ENCODE data around the gene ADGRG3. TPM values are rescaled to one million over a fixed set of nuclear protein-coding genes. Genes with fewer than 3 reads are reported as not detected.
"Not testable (repeated sequence)": the region's sequence is repeated elsewhere in the genome, so short reads cannot be mapped to it uniquely, and the experiment has no call there.

Gene ADGRG3
- total RNA-seq, 1 donor, result not detected

DNA sequence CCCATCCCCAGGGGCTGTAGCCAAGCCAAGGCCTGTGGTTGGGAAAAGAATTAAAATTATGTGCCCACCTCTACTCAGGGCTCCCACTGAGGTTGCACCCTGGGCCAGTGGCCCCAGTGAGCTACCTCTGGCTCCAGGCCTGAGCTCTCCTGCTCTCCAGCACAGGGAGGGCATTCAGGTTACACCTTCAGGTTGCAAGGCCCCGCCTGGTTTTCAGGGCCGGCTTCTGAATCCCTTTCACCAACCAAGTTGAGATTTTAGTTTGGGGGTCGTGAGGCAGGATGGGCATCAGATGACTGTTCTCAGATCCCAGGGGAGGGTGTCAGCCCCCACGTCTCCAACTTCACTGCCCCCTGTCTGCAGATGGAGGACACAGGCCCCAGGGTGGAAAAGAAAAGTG, 59.5 kb downstream of the ADGRG3 start:
- H3K4me3 ChIP-seq (ENCODE audit: low read depth, low read length), result no peak overlapping the region
- DNase-seq (ENCODE audit: low read depth), result no peak
- TF ChIP-seq, protein P1, sequence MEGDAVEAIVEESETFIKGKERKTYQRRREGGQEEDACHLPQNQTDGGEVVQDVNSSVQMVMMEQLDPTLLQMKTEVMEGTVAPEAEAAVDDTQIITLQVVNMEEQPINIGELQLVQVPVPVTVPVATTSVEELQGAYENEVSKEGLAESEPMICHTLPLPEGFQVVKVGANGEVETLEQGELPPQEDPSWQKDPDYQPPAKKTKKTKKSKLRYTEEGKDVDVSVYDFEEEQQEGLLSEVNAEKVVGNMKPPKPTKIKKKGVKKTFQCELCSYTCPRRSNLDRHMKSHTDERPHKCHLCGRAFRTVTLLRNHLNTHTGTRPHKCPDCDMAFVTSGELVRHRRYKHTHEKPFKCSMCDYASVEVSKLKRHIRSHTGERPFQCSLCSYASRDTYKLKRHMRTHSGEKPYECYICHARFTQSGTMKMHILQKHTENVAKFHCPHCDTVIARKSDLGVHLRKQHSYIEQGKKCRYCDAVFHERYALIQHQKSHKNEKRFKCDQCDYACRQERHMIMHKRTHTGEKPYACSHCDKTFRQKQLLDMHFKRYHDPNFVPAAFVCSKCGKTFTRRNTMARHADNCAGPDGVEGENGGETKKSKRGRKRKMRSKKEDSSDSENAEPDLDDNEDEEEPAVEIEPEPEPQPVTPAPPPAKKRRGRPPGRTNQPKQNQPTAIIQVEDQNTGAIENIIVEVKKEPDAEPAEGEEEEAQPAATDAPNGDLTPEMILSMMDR (IDR thresholded peaks at IDR 0.05; ENCODE audit: insufficient read depth, low read depth, low read length), result no peak

GRCh38 chr16:57728336-57729181, 60.5 kb downstream of the ADGRG3 start:
- TF ChIP-seq, protein P1 (IDR thresholded peaks at IDR 0.05; ENCODE audit: insufficient read depth, low read depth, low read length), result no peak
- no peak for DNase-seq (ENCODE audit: low read depth)
- H3K4me3 ChIP-seq (ENCODE audit: low read depth, low read length), result no peak overlapping the region

GRCh38 chr16:57729182-57729484, 61.0 kb downstream of the ADGRG3 start:
- TF ChIP-seq, protein P1 (IDR thresholded peaks at IDR 0.05; ENCODE audit: insufficient read depth, low read depth, low read length), result no peak
- no peak for DNase-seq (ENCODE audit: low read depth)
- no peak overlapping the region for H3K4me3 ChIP-seq (ENCODE audit: low read depth, low read length)

GRCh38 chr16:57729852-57730251, 61.7 kb downstream of the ADGRG3 start:
- DNase-seq (ENCODE audit: low read depth); H3K4me3 ChIP-seq (ENCODE audit: low read depth, low read length): not testable (repeated sequence)

DNA sequence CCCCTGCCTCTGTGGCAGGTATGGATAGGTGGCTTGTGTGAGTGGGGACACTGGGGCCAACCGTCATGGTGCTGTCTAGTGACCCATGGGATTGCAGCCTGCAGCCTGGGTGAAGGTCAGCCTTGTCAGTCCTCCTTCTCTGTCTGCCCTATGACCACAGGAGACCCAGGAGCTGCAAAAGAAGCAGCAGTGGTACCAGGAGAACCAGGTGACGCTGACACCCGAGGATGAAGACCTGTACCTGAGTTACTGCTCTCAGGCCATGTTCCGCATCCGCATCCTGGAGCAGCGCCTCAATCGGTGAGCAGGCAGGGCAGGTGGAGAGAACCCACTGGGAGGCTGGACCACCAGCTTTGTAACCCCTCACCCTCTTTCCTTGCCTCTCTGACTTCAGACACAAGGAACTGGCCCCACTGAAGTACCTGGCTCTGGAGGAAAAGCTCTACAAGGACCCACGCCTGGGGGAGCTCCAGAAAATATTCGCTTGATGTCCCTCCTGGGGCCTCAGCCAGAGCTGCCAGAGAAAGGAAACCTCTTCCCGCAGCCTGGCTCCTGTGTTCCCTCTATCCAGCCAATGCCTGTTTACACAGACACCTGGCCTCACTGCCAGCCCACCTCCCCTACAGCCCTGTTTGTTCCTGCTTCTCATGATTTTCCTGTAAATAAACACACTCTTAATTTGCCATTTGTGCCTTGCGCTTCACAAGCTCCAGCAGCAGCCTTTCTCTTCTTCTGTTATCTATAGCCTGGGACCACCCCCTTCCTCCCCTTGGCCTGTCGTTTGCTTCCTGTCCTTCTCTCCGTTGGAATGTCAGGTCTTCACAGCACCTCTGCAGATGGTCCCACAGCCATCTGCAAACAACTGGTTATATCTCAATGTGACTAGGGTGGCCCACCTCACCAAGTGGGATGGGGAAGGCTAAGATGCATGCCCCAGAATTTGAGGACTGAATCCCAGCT, 62.9 kb downstream of the ADGRG3 start:
- no peak overlapping the region for H3K4me3 ChIP-seq (ENCODE audit: low read depth, low read length)
- DNase-seq (ENCODE audit: low read depth), result no peak
- TF ChIP-seq, protein P1 (IDR thresholded peaks at IDR 0.05; ENCODE audit: insufficient read depth, low read depth, low read length), result no peak

GRCh38 chr16:57732037-57732436, 63.9 kb downstream of the ADGRG3 start:
- DNase-seq (ENCODE audit: low read depth), result peak; percentile 86
- no peak overlapping the region for H3K4me3 ChIP-seq (ENCODE audit: low read depth, low read length)

More at GRCh38 chr16:57732037-57732436, 63.9 kb downstream of the ADGRG3 start:
- TF ChIP-seq, protein P1 (IDR thresholded peaks at IDR 0.05; ENCODE audit: insufficient read depth, low read depth, low read length), result no peak

Measured in fibroblast of villous mesenchyme (primary cell).